Stimulated activated CD4-positive, alpha-beta T cell treated with anti-CD3 and anti-CD28 coated beads, Interleukin-12 subunit alpha, Interleukin-12 subunit beta, amount 100 ng/mL, for 4 hours (primary cell): ENCODE measurements around the gene UVRAG.
"Not testable (repeated sequence)": the region's sequence is repeated elsewhere in the genome, so short reads cannot be mapped to it uniquely, and the experiment has no call there.

Source experiments
- DNase-seq: peaks from one replicate; pipeline ENCODE4 v3.0.0-alpha.2; 2020

Gene UVRAG

DNA sequence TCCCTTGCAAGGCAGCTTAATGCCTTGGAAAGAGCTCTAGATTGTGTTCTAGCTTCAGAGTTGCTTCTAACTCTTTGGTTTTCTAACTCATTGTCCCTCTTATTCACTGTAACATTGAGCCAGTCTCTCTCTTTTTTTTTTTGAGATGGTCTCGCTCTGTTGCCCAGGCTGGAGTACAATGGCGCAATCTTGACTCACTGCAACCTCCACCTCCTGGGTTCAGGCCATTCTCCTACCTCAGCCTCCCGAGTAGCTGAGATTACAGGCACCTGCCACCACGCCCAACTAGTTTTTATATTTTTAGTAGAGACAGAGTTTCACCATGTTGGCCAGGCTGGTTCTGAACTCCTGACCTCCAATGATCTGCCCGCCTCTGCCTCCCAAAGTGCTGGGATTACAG lies 266.1 kb downstream of the UVRAG start:
- not testable (repeated sequence) for DNase-seq

- no peak for DNase-seq
Measured at GRCh38 chr11:76083563-76084451, 268.8 kb downstream of the UVRAG start.

GRCh38 chr11:76085270-76085669 lies 270.3 kb downstream of the UVRAG start:
- DNase-seq = no peak

DNA sequence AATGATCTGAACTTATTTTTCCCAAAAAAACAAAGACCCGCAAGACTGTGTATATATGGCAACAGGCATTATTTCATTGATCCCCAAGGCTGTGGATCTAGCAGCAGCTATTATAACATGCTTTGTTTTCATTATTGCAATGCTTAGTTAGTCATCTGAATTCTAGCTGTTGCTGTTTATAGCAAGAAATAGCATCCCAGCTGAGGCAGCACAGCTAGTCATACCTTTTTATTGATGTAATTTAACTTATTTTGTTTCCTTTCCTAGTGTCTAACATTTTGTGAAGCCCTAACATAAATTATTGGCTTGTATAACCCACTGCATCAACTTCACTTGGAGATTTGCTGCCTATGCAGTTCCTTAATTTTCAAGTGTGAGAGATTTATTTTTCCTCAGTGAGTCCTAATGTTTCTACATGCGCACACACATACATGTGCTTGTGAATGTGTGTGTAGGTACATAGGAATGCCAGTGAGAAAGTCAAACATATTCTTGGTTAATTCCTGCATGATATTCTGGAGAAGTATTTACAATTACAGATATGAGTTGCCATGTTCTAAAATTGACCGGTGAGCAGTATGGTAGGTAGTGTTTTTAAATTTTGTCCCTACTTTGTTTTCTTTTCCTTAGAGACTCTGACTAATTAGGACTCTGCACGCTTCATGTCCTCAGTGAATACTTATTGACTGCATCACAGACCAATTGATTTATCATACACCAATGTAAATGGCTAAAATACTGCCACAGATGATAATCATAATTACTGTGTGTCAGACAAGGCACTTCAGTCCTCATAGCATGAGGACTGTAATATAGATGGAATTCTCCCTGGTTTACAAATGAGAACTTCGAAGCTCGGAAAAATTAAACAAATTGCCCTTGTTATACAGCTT lies 272.0 kb downstream of the UVRAG start:
- DNase-seq = no peak

DNA sequence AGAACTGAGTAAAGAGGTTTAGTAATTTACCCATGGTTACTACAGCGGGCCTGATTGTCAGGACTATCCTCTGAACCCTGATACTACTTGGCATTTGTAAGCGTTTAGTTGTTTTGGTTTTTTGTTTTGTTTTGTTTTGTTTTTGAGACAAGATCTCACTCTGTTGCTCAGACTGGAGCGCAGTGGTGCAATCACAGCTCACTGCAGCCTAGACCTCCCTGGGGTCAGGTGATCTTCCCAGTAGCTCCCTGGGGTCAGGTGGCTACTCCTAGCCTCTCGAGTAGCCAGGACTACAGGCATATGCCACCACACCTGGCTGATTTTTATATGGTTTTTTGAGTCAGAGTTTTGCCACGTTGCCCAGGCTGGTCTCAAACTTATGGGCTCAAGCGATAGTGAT lies 272.7 kb downstream of the UVRAG start:
- no peak for DNase-seq

GRCh38 chr11:76088511-76088910 lies 273.5 kb downstream of the UVRAG start:
- no peak for DNase-seq

DNA sequence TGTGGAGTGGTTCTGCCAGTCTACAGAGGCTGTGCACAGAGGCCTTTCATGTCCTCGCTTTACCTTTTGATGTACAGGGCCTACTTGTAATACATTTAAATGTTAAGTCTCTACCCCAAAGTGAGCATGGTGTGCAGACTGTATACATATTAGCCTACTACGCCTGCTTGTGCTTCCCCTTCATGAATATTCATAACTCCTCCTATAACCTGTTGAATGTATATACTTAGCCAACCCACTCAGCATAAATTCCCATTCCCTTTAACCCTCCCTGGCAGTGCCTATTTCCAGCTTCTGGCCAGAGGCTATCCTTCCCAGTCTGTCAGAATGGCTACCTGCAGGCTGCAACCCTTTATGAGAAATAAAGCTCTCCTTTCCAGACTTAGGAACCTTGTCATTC lies 275.2 kb downstream of the UVRAG start:
- DNase-seq = no peak

DNA sequence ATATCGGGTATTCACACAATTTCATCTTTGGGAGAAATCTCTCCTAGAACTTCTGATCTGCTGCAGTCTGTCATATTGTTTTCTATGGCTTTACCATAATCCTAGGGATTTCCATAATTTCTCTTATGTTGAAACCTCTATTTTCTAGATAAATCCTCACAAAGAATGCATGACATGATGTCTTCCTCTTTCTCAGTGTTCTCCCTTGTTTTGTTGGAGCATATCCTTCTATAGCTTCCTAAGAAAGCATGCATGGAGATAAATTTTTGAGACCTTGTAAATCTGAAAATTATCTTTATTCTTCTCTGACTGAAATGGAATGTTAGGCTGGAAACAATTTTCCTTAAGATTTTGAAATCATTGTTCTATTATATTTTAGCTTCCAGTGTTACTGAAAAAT lies 275.8 kb downstream of the UVRAG start:
- no peak for DNase-seq

- no peak for DNase-seq
Measured at GRCh38 chr11:76094740-76095139, 279.7 kb downstream of the UVRAG start.

- DNase-seq = no peak
Measured at GRCh38 chr11:76095891-76096290, 280.9 kb downstream of the UVRAG start.

GRCh38 chr11:76096552-76096951 lies 281.5 kb downstream of the UVRAG start:
- no peak for DNase-seq

DNA sequence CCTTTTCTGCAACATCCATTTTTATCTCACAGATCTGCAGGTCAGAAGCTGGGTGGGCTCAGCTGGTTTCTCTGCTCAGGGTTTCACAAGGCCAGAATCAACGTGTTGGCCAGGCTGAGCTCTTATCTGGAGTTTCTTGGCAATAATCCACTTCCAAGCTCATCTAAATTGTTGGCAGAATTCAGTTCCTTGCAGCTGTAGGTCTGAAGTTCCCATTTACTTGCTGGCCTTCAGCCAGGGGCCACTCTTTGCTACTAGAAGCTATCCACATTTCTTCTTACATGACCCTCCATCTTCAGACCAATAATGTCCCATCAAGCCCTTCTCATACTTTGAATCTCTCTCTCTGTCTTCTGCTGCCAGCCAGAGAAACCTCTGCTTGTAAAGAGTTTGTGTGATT lies 287.8 kb downstream of the UVRAG start:
- no peak for DNase-seq

GRCh38 chr11:76103460-76103859 lies 288.4 kb downstream of the UVRAG start:
- DNase-seq = no peak

- no peak for DNase-seq
Measured at GRCh38 chr11:76104285-76104684, 289.3 kb downstream of the UVRAG start.

- DNase-seq = no peak
Measured at GRCh38 chr11:76105637-76106036, 290.6 kb downstream of the UVRAG start.

DNA sequence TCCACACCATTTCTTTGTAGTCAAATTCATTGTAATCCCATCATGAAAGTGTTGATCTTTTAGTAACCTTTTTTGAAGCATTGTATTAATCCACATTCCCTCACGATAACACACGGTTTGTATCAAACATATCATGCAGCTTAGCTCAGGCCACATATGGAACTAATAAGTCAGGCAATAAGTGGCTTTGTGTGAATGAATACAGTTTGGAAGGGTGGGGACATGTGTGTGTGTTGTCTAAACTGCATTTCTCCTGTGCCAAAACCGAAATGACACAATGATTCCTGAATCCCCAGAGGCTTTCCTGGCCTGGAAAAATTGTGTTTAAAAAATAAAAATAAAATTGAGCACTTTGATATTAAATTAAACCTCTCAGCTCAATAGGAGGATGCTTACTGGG lies 293.0 kb downstream of the UVRAG start:
- DNase-seq = no peak

DNA sequence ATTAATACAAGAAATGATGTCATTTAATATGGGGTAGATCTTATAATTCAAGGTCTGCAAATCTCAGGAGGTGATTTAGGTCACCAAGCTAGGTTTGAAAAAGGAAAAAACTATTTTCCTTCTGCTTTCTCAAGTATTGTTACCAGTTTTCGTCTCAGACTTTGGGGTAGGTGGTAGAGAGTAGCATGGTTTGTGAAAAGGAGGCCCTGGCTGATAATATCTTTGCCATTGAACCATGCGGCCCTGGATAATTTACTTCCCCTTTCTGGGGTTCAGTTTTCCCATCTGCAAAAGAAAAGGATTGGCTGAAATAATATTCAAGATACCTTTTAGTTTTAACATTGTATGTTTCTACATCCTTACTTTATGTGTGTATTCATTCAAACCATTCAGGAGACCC lies 299.2 kb downstream of the UVRAG start:
- DNase-seq = no peak

DNA sequence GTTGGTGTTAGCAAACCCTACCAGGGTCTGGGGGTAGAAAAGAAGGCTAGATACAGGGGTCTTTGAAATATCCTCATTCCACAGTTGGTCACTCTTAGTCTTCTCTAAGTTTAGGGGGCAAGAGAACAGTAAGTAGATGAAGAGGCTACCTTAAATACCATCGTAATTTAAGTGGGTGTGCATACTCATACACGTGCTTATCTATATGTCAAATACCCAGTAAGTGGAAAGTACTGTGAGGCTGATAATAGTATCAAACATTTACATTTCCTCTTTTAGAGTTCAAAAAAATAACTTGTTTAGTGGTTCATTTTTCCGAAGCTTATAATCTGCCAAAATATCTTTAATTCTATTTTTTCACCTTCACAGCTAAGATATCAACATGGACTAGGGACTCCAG lies 300.5 kb downstream of the UVRAG start:
- DNase-seq = no peak

DNA sequence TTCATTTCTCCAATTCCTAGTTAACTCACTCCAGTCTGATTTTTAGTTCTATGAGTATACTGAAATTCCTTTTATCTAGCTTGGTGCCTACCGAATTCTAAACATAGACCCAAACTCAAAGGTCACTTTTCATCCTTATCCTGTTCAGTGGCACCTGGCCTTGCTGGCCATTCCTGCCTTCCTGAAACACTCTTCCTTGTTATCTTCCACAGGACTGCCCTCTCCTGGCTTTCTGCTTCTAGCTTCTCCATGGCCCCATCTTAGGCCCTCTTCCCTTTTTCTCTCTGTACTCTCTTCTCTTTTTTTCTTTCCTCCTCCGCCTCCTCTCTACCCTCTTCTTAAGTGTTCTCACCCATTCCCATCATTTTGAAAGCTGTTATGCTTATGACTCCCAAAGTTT lies 304.0 kb downstream of the UVRAG start:
- DNase-seq = no peak

DNA sequence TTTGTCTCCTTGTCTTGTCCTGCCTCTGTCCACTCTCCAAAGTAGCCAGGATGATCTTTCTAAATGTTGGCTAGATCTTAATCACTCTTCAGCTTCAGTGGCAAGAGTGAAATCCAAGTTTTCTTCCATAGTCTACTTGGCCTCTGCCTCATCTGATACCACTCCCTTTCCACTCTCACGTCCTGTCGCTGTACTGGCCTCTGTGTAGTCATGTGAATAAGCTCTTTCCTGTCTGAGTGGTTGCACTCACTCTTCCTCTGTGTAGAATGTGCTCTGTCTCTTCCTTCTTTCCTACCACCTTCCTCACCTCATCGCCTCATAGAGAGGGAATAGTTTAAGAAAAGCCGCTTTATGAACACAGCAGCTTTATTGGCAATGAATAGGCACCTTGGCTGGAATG lies 304.8 kb downstream of the UVRAG start:
- no peak for DNase-seq

GRCh38 chr11:76120513-76121101 lies 305.6 kb downstream of the UVRAG start:
- no peak for DNase-seq

DNA sequence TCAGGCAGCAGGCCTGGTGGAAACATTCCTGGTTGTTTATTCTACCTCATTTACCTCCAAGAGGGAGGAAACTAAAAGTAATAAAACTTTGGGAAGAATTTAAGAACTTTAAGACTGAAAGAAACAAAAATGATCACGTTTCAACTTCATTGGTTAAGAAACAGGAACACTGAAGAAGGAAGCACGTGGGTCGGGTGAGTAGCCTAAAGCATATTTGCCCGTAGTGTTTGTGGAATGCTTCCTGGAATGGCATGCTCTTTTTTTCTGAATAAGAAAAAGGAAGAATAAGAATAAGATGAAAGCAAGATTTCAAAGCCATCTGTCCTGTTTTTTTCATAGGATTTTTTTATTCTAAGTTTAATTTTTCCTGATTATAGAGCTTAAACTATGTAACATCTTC lies 308.2 kb downstream of the UVRAG start:
- DNase-seq = no peak

GRCh38 chr11:76124905-76125770 lies 310.1 kb downstream of the UVRAG start:
- DNase-seq = no peak
